HG02943 (cell line): ENCODE data around the gene ADAT3.

Source experiments
- ATAC-seq: cut with Tn5 transposase; IDR thresholded peaks from one replicate; pipeline ENCODE4 v1.9.1; 2021; ENCODE audit warnings: mild to moderate bottlenecking, low read depth, moderate library complexity; ENCODE audit not compliant: unreplicated experiment

The ADAT3 gene

GRCh38 chr19:1905110-1905862 lies at the start of gene ADAT3, which contains the start of gene SCAMP4:
Gene ADAT3, plus strand, starts transcription at chr19:1905399. Its CDS starts 6,649 bp downstream, at chr19:1912048.
Gene SCAMP4, plus strand, starts transcription at chr19:1905399. Its CDS starts 9,621 bp downstream, at chr19:1915020.
- ATAC-seq: peak; percentile 81

- no peak for ATAC-seq
Observed at GRCh38 chr19:1855828-1856255, 49.4 kb upstream of the ADAT3 start.

- no peak for ATAC-seq
Observed at GRCh38 chr19:1856345-1856697, 48.9 kb upstream of the ADAT3 start.

GRCh38 chr19:1856698-1857603 lies 48.2 kb upstream of the ADAT3 start:
- no peak for ATAC-seq

GRCh38 chr19:1857648-1858326 lies 47.4 kb upstream of the ADAT3 start:
- ATAC-seq: no peak

- no peak for ATAC-seq
Observed at GRCh38 chr19:1858412-1859081, 46.7 kb upstream of the ADAT3 start.

GRCh38 chr19:1859331-1859781 lies 45.8 kb upstream of the ADAT3 start:
- ATAC-seq: no peak

- ATAC-seq: no peak
Observed at GRCh38 chr19:1860042-1860775, 45.0 kb upstream of the ADAT3 start.

GRCh38 chr19:1860821-1861598 lies 44.2 kb upstream of the ADAT3 start:
- no peak for ATAC-seq

- no peak for ATAC-seq
Observed at GRCh38 chr19:1861599-1862031, 43.6 kb upstream of the ADAT3 start.

- no peak for ATAC-seq
Observed at GRCh38 chr19:1862068-1862423, 43.2 kb upstream of the ADAT3 start.

- peak; percentile 10 for ATAC-seq
Observed at GRCh38 chr19:1862424-1863327, 42.5 kb upstream of the ADAT3 start.

GRCh38 chr19:1863328-1863637 lies 41.9 kb upstream of the ADAT3 start, which contains the start of gene KLF16:
Gene KLF16, minus strand, starts transcription at chr19:1863579. Its CDS starts 82 bp downstream, at chr19:1863497.
- peak; percentile 1 for ATAC-seq

GRCh38 chr19:1863638-1864479 lies 41.3 kb upstream of the ADAT3 start:
- ATAC-seq: peak; percentile 51

- ATAC-seq: no peak
Observed at GRCh38 chr19:1864480-1865171, 40.6 kb upstream of the ADAT3 start.
